ENCODE measurements around the gene RALGPS1.

RALGPS1 gene

GRCh38 chr9:127139775-127140174 is 225.2 kb downstream of the RALGPS1 start:
- no peak overlapping the region for H3K9ac ChIP-seq
- H3K36me3 ChIP-seq (ENCODE audit: control insufficient read depth, insufficient read depth, low read length), result no peaks in the 10 kb centered on the region
- H3K4me3 ChIP-seq (ENCODE audit: low read depth, low read length), result no peak overlapping the region
- no peak overlapping the region for H3K27ac ChIP-seq
- H3K9me3 ChIP-seq (ENCODE audit: control insufficient read depth, low read length), result no peaks in the 10 kb centered on the region
- no peak overlapping the region for H2AFZ ChIP-seq
- H3K4me2 ChIP-seq (ENCODE audit: low read length), result no peak overlapping the region
- TF ChIP-seq, protein P1, sequence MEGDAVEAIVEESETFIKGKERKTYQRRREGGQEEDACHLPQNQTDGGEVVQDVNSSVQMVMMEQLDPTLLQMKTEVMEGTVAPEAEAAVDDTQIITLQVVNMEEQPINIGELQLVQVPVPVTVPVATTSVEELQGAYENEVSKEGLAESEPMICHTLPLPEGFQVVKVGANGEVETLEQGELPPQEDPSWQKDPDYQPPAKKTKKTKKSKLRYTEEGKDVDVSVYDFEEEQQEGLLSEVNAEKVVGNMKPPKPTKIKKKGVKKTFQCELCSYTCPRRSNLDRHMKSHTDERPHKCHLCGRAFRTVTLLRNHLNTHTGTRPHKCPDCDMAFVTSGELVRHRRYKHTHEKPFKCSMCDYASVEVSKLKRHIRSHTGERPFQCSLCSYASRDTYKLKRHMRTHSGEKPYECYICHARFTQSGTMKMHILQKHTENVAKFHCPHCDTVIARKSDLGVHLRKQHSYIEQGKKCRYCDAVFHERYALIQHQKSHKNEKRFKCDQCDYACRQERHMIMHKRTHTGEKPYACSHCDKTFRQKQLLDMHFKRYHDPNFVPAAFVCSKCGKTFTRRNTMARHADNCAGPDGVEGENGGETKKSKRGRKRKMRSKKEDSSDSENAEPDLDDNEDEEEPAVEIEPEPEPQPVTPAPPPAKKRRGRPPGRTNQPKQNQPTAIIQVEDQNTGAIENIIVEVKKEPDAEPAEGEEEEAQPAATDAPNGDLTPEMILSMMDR (IDR thresholded peaks at IDR 0.05), result no peak
- H3K4me1 ChIP-seq, result no peaks in the 10 kb centered on the region
- no peaks in the 10 kb centered on the region for H3K79me2 ChIP-seq
- H3K27me3 ChIP-seq (ENCODE audit: control insufficient read depth, insufficient read depth, low read length), result no peaks in the 10 kb centered on the region

DNA sequence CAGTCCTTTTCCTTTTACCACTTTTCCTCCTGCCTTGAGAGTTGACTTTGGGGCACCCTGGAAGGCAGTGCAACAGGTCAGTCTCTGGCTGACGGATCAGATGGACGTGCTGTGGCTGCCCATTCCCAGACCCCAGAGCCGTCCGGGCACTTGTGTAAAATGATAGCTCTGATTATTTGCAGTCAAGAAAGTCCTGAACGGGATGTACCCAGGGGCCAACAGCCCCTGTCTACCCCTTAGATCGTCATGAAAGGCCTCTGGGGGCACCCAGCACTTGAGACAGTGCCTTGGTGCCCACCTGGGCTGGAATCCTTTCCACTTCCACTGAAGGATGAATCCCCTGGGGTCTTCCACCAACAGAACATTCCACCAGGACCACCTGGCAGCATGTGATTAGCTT is 225.6 kb downstream of the RALGPS1 start:
- no peak overlapping the region for H3K4me3 ChIP-seq (ENCODE audit: low read depth, low read length)
- H3K36me3 ChIP-seq (ENCODE audit: control insufficient read depth, insufficient read depth, low read length), result no peaks in the 10 kb centered on the region
- H3K9me3 ChIP-seq (ENCODE audit: control insufficient read depth, low read length), result no peaks in the 10 kb centered on the region
- H3K4me2 ChIP-seq (ENCODE audit: low read length), result no peak overlapping the region
- no peak overlapping the region for H3K9ac ChIP-seq
- H3K27ac ChIP-seq, result no peak overlapping the region
- no peaks in the 10 kb centered on the region for H3K79me2 ChIP-seq
- TF ChIP-seq, protein P1 (IDR thresholded peaks at IDR 0.05), result no peak
- no peaks in the 10 kb centered on the region for H3K4me1 ChIP-seq
- no peak overlapping the region for H2AFZ ChIP-seq
- no peaks in the 10 kb centered on the region for H3K27me3 ChIP-seq (ENCODE audit: control insufficient read depth, insufficient read depth, low read length)

DNA sequence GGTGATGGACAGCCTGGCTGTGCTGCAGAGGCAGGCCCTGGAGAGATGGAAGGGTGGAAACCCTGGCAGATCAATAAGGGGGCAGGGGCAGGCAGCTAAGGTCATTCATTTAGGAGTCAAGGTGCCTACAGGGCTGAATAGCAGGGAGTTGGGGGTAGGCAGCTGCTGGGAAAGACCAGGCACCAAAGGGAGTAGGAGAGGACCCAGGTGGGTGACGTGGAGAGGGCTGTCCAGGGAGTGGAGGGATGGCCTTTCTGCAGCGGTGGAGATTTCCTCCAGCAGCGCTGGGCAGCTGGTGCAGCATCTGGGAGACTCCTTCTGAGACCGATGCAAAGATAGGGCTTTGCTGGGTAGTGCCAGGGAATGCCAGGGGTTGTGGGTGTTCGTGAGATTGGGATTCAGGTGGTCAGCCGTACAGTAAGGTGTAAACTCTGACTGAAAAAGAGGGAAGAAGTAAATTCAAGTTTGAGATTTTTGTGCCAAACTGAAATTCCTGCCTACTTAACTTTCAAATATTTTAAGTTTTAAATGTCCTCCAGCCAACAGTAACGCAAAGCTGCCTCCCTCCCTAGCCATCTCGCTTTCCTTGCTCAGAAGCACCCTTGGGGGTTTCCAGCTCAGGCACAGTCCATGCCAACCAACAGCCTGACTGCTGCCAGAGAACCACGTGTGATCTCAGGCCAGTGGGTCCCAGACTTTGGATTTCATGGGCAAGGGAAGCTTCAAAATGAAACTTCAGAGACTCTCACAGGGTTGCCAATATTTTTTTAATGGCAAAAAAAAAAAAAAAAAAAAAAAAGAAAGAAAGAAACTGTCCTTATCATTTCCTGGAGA is 226.5 kb downstream of the RALGPS1 start:
- no peak overlapping the region for H3K4me3 ChIP-seq (ENCODE audit: low read depth, low read length)
- no peak overlapping the region for H3K9ac ChIP-seq
- no peaks in the 10 kb centered on the region for H3K4me1 ChIP-seq
- no peaks in the 10 kb centered on the region for H3K9me3 ChIP-seq (ENCODE audit: control insufficient read depth, low read length)
- H3K36me3 ChIP-seq (ENCODE audit: control insufficient read depth, insufficient read depth, low read length), result no peaks in the 10 kb centered on the region
- no peak overlapping the region for H3K27ac ChIP-seq
- H2AFZ ChIP-seq, result no peak overlapping the region
- TF ChIP-seq, protein P1 (IDR thresholded peaks at IDR 0.05), result no peak
- H3K4me2 ChIP-seq (ENCODE audit: low read length), result no peak overlapping the region
- H3K79me2 ChIP-seq, result no peaks in the 10 kb centered on the region
- no peaks in the 10 kb centered on the region for H3K27me3 ChIP-seq (ENCODE audit: control insufficient read depth, insufficient read depth, low read length)

DNA sequence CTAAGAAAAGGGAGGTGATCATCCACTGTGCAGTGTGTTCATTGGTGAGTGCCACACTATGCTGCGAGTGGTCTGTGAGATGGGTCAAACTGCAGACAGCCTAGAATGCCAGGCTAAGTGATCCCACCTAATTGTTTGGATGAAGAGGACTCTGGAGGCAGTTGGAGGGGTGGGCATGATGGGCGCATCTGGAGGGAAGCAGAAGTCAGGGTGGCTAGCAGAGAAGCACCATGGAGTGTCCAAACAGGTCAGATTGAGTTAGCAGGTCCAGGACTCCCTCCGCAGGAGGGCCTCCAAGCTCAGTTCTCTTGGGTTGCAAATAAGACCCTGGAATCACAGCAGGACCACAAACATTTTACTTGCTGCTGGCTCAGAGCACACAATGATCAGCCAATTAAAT is 227.7 kb downstream of the RALGPS1 start:
- no peaks in the 10 kb centered on the region for H3K9me3 ChIP-seq (ENCODE audit: control insufficient read depth, low read length)
- H3K4me3 ChIP-seq (ENCODE audit: low read depth, low read length), result no peak overlapping the region
- no peak overlapping the region for H3K4me2 ChIP-seq (ENCODE audit: low read length)
- no peaks in the 10 kb centered on the region for H3K79me2 ChIP-seq
- TF ChIP-seq, protein P1 (IDR thresholded peaks at IDR 0.05), result no peak
- no peaks in the 10 kb centered on the region for H3K27me3 ChIP-seq (ENCODE audit: control insufficient read depth, insufficient read depth, low read length)
- H3K36me3 ChIP-seq (ENCODE audit: control insufficient read depth, insufficient read depth, low read length), result no peaks in the 10 kb centered on the region
- no peak overlapping the region for H3K9ac ChIP-seq
- H3K4me1 ChIP-seq, result no peaks in the 10 kb centered on the region
- H3K27ac ChIP-seq, result no peak overlapping the region
- H2AFZ ChIP-seq, result no peak overlapping the region

Measured in parathyroid adenoma (tissue), 2 donors.